Fibroblast of the aortic adventitia (primary cell): ENCODE results near the gene LY6G6C. TPM values are rescaled to one million over a fixed set of nuclear protein-coding genes. Genes with fewer than 3 reads are reported as not detected.

Source experiments
- DNase-seq: peaks from one replicate; pipeline ENCODE4 v3.0.0-alpha.2; 2010; ENCODE audit warnings: low read depth
- H3K4me3 ChIP-seq: 2 replicates; pipeline ENCODE4 v1.5.1; 2011; ENCODE audit warnings: low read depth, mild to moderate bottlenecking, control low read depth, low read length, moderate library complexity
- CTCF ChIP-seq: IDR thresholded peaks from 2 replicates; pipeline ENCODE4 v1.5.1; 2011; ENCODE audit warnings: mild to moderate bottlenecking, low read length, control low read depth, inconsistent platforms; ENCODE audit not compliant: insufficient read depth
- total RNA-seq: library from RNA; depleted of rRNA; stranded (reverse); fragments of >200 nt; gene quantifications from 2 replicates; pipeline ENCODE4 v1.2.3, GENCODE V29; 2012; ENCODE audit warnings: low replicate concordance

LY6G6C gene
- total RNA-seq, 1 donor, result not detected

- no peak for TF ChIP-seq CTCF
- DNase-seq, result no peak
- H3K4me3 ChIP-seq, result peak overlapping the region; percentile 41
These were observed 44.6 kb upstream of the LY6G6C start for GRCh38 chr6:31765910-31766794.

- TF ChIP-seq CTCF, result no peak
- H3K4me3 ChIP-seq, result no peak overlapping the region
- DNase-seq, result no peak
These were observed 44.0 kb upstream of the LY6G6C start for GRCh38 chr6:31765559-31765909.

- TF ChIP-seq CTCF, result no peak
- H3K4me3 ChIP-seq, result no peak overlapping the region
- DNase-seq, result no peak
These were observed 42.7 kb upstream of the LY6G6C start for GRCh38 chr6:31764198-31764597.

GRCh38 chr6:31763619-31763940 lies 42.0 kb upstream of the LY6G6C start:
- H3K4me3 ChIP-seq, result no peak overlapping the region
- no peak for TF ChIP-seq CTCF
- peak; percentile 76 for DNase-seq

- H3K4me3 ChIP-seq, result no peak overlapping the region
- DNase-seq, result no peak
- TF ChIP-seq CTCF, result no peak
These were observed 41.5 kb upstream of the LY6G6C start for GRCh38 chr6:31762878-31763618.

- DNase-seq, result no peak
- TF ChIP-seq CTCF, result no peak
- H3K4me3 ChIP-seq, result no peak within 1 kb of the TSS
These were observed 40.8 kb upstream of the LY6G6C start, which contains the start of gene SAPCD1 for GRCh38 chr6:31762356-31762755. Gene SAPCD1, plus strand, starts transcription at chr6:31762656. Its CDS starts 399 bp downstream, at chr6:31763055.
